ENCODE results near the gene HSPB1. TPM values are rescaled to one million over a fixed set of nuclear protein-coding genes. Genes with fewer than 3 reads are reported as not detected.

HSPB1 gene
- total and polyA plus RNA-seq, 7 donors, result 1,312 to 5,803 (median 4,364) TPM

DNA sequence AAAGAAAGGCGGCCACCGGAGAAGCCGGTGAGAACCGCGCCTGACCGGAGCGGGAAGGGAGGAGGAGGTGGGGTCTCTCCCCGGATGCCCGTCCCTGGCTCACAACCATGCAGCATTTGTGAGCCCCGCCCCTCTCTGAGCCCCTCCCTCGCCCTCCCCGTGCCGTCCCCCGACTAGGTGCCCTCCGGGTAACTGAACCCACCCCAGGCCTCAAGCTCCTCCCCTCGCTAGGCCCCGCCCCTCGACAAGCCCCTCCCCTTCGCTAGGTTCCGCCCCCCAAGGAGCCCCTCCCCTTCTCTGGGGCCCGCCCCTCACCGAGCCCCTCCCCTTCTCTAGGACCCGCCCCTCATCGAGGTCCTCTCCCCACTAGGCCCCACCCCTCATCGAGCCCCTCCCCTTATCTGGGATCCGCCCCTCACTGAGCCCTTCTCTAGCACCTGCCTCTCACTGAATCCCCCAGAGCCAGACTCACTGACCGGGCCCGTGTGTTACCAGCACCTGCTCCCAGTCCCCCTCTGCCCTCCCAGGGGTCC is 42.2 kb upstream of the HSPB1 start:
- ATAC-seq, result peak; percentile 36 to 67 (median 50)
- WGBS, 3 donors, result 1 to 5% (median 3%) methylated on average over 11 to 28 of the region's 28 CpGs

DNA sequence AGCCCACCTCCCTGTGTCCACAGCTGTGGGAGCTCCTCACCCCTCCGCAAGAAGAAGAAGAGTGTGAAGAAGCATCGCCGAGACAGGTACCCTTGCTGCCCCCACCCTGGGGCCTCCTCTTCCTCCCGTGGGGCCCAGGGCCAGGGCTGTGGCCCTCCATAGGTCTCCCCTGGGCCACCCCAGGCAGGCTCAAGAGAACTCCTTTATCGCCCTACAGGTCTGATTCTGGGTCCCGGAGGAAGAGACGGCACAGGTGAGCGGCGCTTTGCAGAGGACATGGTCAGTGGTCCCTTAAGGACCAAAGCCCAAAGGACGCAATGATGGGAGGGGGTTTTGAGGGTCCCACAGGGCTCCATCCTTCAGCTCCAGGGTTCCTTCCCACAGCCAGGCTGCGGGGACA is 41.1 kb upstream of the HSPB1 start:
- intact Hi-C loops (cut with DNase I), result loop anchor here in 1 of 2 donors (5.0 kb wide), 1 partner anchor 84 kb away; no protein-coding TSS in a partner anchor

More for the DNA sequence above, 42.2 kb upstream of the HSPB1 start:
- H3K4me3 ChIP-seq, result peak overlapping the region; percentile 53
- no peak for DNase-seq
- H3K36me3 ChIP-seq (ENCODE audit: insufficient read depth in 1 of 2, low read depth in 1 of 2), result no peaks in the 10 kb centered on the region
- peaks cover 3% of the 10 kb centered on the region for H3K4me1 ChIP-seq
- intact Hi-C loops (cut with DNase I), result loop anchor here in 1 of 2 donors (5.0 kb wide), 1 partner anchor 83 kb away; no protein-coding TSS in a partner anchor
- no peak overlapping the region for H3K27ac ChIP-seq
- TF ChIP-seq, protein P1, sequence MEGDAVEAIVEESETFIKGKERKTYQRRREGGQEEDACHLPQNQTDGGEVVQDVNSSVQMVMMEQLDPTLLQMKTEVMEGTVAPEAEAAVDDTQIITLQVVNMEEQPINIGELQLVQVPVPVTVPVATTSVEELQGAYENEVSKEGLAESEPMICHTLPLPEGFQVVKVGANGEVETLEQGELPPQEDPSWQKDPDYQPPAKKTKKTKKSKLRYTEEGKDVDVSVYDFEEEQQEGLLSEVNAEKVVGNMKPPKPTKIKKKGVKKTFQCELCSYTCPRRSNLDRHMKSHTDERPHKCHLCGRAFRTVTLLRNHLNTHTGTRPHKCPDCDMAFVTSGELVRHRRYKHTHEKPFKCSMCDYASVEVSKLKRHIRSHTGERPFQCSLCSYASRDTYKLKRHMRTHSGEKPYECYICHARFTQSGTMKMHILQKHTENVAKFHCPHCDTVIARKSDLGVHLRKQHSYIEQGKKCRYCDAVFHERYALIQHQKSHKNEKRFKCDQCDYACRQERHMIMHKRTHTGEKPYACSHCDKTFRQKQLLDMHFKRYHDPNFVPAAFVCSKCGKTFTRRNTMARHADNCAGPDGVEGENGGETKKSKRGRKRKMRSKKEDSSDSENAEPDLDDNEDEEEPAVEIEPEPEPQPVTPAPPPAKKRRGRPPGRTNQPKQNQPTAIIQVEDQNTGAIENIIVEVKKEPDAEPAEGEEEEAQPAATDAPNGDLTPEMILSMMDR (IDR thresholded peaks at IDR 0.05), result no peak
- peaks cover 0 to 33% (median 14%) of the 10 kb centered on the region in 3 donors for H3K27me3 ChIP-seq (ENCODE audit: insufficient read depth in 3 of 3, low read length in 2 of 3)
- no peaks in the 10 kb centered on the region for H3K9me3 ChIP-seq

DNA sequence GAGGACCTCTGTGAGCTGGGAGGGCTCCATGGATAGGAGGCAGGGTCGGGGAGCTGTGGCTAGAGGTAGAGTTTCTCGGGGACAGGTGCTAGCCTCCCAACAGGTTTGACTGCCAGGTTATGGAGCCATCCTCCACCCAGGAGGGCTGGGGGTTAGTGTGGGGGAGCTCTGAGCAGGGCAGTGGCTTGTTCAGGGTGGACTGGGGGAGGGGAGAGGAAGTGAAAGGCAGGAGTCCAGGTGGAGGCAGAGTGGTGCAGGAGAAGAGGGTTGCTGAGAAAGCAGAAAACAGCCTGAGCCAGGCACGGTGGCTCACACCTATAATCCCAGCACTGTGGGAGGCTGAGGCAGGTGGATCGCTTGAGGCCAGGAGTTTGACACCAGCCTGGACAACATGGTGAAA is 40.5 kb upstream of the HSPB1 start:
- Histone ChIP-seq H3K27me3 (ENCODE audit: insufficient read depth in 3 of 3, low read length in 2 of 3) (peaks cover 0 to 38% (median 17%) of the 10 kb centered on the region in 3 donors), H3K27ac (no peak overlapping the region), H3K36me3 (ENCODE audit: insufficient read depth in 1 of 2, low read depth in 1 of 2) (no peaks in the 10 kb centered on the region), H3K4me1 (peaks cover 3% of the 10 kb centered on the region), H3K4me3 (no peak overlapping the region), H3K9me3 (no peaks in the 10 kb centered on the region)
- DNase-seq (no peak), ATAC-seq (no peak)
- TF ChIP-seq, protein P1 (IDR thresholded peaks at IDR 0.05), result no peak
- 50 to 61% (median 52%) methylated on average over 4 of the region's 4 CpGs for WGBS, 3 donors
- intact Hi-C loops (cut with DNase I), result loop anchor here in 1 of 2 donors (5.0 kb wide), 1 partner anchor 85 kb away; no protein-coding TSS in a partner anchor

More for the DNA sequence above, 41.1 kb upstream of the HSPB1 start:
- 83 to 94% (median 88%) methylated on average over 10 to 11 of the region's 11 CpGs for WGBS, 3 donors
- DNase-seq (no peak), ATAC-seq (no peak)
- TF ChIP-seq, protein P1 (IDR thresholded peaks at IDR 0.05), result no peak
- Histone ChIP-seq H3K4me1 (peaks cover 3% of the 10 kb centered on the region), H3K36me3 (ENCODE audit: insufficient read depth in 1 of 2, low read depth in 1 of 2) (no peaks in the 10 kb centered on the region), H3K27ac (no peak overlapping the region), H3K27me3 (ENCODE audit: insufficient read depth in 3 of 3, low read length in 2 of 3) (peaks cover 0 to 33% (median 14%) of the 10 kb centered on the region in 3 donors), H3K4me3 (no peak overlapping the region), H3K9me3 (no peaks in the 10 kb centered on the region)

DNA sequence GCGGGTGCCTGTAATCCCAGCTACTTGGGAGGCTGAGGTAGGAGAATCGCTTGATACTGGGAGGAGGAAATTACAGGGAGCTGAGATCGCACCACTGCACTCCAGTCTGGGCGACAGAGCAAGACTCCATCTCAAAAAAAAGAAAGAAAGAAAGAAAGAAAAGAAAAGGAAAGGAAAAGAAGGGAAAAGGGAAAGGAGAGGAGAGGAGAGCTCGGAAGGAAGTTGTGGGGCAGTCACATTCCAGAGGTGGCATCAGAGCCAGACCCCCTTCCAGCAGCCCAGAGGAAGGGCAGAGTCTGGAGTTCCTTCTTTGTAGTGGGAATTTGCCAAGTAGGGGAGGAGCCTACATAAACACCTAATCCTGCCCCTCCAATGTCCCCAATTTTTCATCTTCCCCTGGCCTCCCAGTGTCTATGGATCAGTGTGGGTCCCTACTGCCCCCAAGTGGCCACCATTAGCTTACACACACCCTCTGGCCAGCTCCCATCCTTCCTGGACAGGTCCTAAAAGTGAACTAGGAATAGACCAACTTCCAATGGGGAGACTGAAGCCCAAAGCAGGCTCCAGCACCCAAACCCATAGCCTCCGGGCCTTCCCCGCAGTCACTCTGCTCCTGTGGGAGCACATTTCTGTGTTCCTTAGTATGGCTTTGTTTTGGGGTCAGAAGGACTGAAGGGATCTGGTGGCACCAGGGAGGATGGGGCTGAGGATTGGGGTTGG is 39.6 kb upstream of the HSPB1 start:
- H3K27ac ChIP-seq, result no peak overlapping the region
- DNase-seq (no peak), ATAC-seq (peak; percentile 61 to 79 (median 78))
- no peaks in the 10 kb centered on the region for H3K9me3 ChIP-seq
- TF ChIP-seq, protein P1 (IDR thresholded peaks at IDR 0.05), result peak; percentile 52
- intact Hi-C loops (cut with DNase I), result loop anchor here in 1 of 2 donors (5.0 kb wide), 1 partner anchor 86 kb away; no protein-coding TSS in a partner anchor
- H3K4me1 ChIP-seq, result peaks cover 7% of the 10 kb centered on the region
- WGBS, 3 donors, result 58 to 69% (median 68%) methylated on average over 7 of the region's 7 CpGs
- H3K4me3 ChIP-seq, result no peak overlapping the region
- no peaks in the 10 kb centered on the region for H3K36me3 ChIP-seq (ENCODE audit: insufficient read depth in 1 of 2, low read depth in 1 of 2)
- H3K27me3 ChIP-seq (ENCODE audit: insufficient read depth in 3 of 3, low read length in 2 of 3), result peaks cover 0 to 45% (median 21%) of the 10 kb centered on the region in 3 donors

All from psoas muscle (tissue), 8 donors.